GM23248 (cell line): ENCODE data around the gene XIRP2.

Experiments
- EZH2 ChIP-seq: fragments of 200-600 bp; sonication (generic); IDR thresholded peaks from 2 replicates; pipeline ENCODE4 v1.6.1; 2018; ENCODE audit warnings: antibody characterized with exemption, mild to moderate bottlenecking; ENCODE audit not compliant: insufficient read depth, poor library complexity, severe bottlenecking
- EZH2phosphoT487 ChIP-seq: fragments of 200-600 bp; sonication (generic); IDR thresholded peaks from 2 replicates; pipeline ENCODE4 v1.6.1; 2018; ENCODE audit warnings: antibody characterized with exemption, moderate library complexity, mild to moderate bottlenecking, low read depth; ENCODE audit not compliant: insufficient read depth

GRCh38 chr2:167265004-167265403 is 376.7 kb downstream of the XIRP2 start:
- no peak for TF ChIP-seq EZH2
- TF ChIP-seq EZH2phosphoT487: no peak
